Suprapubic skin (tissue), 3 donors: Measurements from ENCODE around the gene LPP.

ENCODE experiments used
- CTCF ChIP-seq, 2 donors: fragments of 200-600 bp in 1 of 2; fragments of 450-650 bp in 1 of 2; sonication (generic) in 1 of 2; IDR thresholded peaks; one replicate each; pipeline ENCODE4 v1.5.1; 2016 to 2019; ENCODE audit warnings: antibody characterized with exemption in 2 of 2, mild to moderate bottlenecking in 1 of 2, moderate library complexity in 1 of 2
- POLR2A ChIP-seq, 2 donors: fragments of 450-650 bp; IDR thresholded peaks; one replicate each; pipeline ENCODE4 v1.6.1; 2017; ENCODE audit warnings: antibody characterized with exemption in 2 of 2, mild to moderate bottlenecking in 2 of 2, moderate library complexity in 2 of 2

GRCh38 chr3:188106454-188106853, 47.5 kb upstream of the LPP start:
- TF ChIP-seq CTCF (IDR thresholded peaks at IDR 0.05), result no peak
- TF ChIP-seq POLR2A (IDR thresholded peaks at IDR 0.05), result no peak
